Loucy (cell line): ENCODE measurements around the gene CYP24A1.

Experiments
- EZH2phosphoT487 ChIP-seq: fragments of 200-600 bp; IDR thresholded peaks from 2 replicates; pipeline ENCODE4 v1.6.1; 2018; ENCODE audit warnings: antibody characterized with exemption, mild to moderate bottlenecking, moderate library complexity, borderline replicate concordance
- TF ChIP-seq, protein P1 (sequence below): fragments of 200-600 bp; sonication (generic); conservative IDR thresholded peaks from 2 replicates; pipeline ENCODE4 v1.5.1; 2014; ENCODE audit warnings: mild to moderate bottlenecking, antibody characterized with exemption, low read length

GRCh38 chr20:54122681-54123586 lies 50.9 kb downstream of the CYP24A1 start:
- TF ChIP-seq, protein P1, sequence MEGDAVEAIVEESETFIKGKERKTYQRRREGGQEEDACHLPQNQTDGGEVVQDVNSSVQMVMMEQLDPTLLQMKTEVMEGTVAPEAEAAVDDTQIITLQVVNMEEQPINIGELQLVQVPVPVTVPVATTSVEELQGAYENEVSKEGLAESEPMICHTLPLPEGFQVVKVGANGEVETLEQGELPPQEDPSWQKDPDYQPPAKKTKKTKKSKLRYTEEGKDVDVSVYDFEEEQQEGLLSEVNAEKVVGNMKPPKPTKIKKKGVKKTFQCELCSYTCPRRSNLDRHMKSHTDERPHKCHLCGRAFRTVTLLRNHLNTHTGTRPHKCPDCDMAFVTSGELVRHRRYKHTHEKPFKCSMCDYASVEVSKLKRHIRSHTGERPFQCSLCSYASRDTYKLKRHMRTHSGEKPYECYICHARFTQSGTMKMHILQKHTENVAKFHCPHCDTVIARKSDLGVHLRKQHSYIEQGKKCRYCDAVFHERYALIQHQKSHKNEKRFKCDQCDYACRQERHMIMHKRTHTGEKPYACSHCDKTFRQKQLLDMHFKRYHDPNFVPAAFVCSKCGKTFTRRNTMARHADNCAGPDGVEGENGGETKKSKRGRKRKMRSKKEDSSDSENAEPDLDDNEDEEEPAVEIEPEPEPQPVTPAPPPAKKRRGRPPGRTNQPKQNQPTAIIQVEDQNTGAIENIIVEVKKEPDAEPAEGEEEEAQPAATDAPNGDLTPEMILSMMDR: no peak
- TF ChIP-seq EZH2phosphoT487: no peak
